Measurements from ENCODE around the gene ZNF100.
"Not testable (repeated sequence)": the region's sequence is repeated elsewhere in the genome, so short reads cannot be mapped to it uniquely, and the experiment has no call there.

Gene ZNF100

GRCh38 chr19:21767065-21767800, at the start of gene ZNF100:
Gene ZNF100 (minus strand): TSS chr19:21767579. CDS start chr19:21767429, 150 bp downstream.
- peak; percentile 95 for DNase-seq (ENCODE audit: low spot score)

DNA sequence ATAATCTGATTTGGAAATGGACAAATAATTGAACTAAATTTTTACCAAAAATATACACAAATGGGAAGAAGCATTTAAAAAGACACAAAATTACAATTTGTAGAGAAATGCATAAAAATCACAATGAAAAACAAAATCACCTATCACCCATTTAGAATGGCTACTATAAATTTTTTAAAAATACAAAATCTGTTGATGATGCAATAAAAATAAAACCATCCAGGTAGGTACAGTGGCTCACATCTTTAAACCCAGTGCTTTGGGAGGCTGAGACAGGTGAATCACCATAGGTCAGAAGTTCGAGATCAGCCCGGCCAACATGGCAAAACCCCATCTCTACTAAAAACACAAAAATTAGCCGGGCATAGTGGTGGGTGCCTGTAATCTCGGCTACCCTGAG, 45.1 kb upstream of the ZNF100 start:
- DNase-seq (ENCODE audit: low spot score), result no peak

DNA sequence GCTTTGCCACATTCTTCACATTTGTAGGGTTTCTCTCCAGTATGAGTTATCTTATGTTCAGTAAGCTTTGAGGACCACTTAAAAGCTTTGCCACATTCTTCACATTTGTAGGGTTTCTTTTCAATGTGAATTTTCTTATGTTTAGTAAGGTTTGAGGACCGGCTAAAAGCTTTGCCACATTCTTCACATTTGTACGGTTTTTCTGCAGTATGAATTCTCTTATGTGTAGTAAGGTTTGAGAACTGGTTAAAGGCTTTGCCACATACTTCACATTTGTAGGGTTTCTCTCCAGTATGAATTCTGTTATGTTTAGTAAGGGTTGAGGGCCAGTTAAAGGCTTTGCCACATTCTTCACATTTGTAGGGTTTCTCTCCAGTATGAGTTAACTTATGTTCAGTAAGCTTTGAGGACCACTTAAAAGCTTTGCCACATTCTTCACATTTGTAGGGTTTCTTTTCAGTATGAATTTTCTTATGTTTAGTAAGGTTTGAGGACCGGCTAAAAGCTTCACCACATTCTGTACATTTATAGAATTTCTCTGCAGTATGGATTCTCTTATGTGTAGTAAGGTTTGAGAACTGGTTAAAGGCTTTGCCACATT, 41.1 kb upstream of the ZNF100 start:
- not testable (repeated sequence) for DNase-seq (ENCODE audit: low spot score)

- peak; percentile 54 for DNase-seq (ENCODE audit: low spot score)
Measured at GRCh38 chr19:21789466-21790085, 22.2 kb upstream of the ZNF100 start.

DNA sequence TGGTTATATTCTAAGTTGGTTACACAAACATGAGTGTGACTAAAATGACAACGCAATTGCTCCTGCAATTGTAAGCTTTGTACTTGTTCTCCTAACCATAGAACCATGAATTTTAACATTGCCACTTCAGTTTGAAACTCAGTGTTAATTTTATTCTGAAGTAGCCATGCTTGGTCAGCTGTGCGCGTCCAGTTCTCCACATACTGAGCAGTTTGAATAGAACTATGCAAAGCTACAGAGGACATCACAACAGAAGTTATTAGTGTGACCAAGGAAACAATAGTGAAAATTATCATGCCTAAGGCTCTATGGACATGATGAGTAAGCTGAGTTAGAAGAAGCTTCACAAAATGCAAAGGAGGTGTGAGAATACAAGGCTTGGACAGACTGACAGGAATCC, 19.6 kb upstream of the ZNF100 start:
- peak; percentile 63 for DNase-seq (ENCODE audit: low spot score)

DNA sequence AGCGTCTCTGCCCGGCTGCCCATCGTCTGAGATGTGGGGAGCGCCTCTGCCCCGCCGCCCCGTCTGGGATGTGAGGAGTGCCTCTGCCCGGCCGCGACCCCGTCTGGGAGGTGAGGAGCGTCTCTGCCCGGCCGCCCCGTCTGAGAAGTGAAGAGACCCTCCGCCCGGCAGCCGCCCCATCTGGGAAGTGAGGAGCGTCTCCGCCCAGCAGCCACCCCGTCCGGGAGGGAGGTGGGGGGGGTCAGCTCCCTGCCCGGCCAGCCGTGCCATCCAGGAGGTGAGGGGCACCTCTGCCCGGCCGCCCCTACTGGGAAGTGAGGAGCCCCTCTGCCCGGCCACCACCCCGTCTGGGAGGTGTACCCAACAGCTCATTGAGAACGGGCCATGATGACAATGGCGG, 8.4 kb upstream of the ZNF100 start:
- not testable (repeated sequence) for DNase-seq (ENCODE audit: low spot score)

GRCh38 chr19:21766705-21767064, 694 bp downstream of the ZNF100 start:
- DNase-seq (ENCODE audit: low spot score), result not testable (repeated sequence)

GRCh38 chr19:21765151-21765550, 2.2 kb downstream of the ZNF100 start:
- DNase-seq (ENCODE audit: low spot score), result peak; percentile 77

DNA sequence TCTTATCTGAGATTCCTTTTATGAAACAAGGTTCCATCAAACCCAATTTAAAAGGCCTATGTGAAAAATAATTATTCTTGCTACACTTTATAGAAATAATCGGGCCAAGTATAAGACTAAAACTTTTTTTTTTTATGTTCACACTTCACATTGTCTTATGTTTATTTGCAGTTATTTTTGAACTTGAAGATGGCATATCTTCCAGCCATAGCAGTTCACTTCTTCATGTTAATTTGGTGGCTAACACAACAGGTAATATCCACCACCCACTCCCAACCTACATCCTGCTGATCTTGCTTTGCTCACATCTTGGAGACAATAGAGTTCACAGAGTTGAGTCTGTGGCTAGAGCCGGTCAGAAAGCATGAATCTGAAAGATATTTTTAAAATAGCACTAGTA, 5.8 kb downstream of the ZNF100 start:
- not testable (repeated sequence) for DNase-seq (ENCODE audit: low spot score)

DNA sequence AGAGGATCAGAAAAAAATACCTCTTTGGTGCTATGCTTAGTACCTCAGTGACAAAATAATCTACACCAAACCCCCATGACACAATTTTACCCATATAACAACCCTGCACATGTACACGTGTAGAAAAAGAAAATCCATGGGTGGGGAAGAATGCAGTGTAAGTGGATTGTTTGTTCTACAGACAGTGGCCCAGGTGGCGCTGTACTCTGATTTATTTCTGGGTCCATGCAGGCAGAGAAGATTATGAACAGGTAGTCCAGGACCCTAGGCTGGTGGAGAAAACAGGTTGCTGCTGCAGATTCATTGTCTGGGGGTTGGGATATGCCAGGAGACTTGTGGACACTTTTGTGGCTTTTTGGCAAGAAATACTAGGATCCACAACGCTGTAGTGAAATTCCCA, 9.1 kb downstream of the ZNF100 start:
- DNase-seq (ENCODE audit: low spot score), result no peak

GRCh38 chr19:21755555-21755954, 11.8 kb downstream of the ZNF100 start:
- not testable (repeated sequence) for DNase-seq (ENCODE audit: low spot score)

GRCh38 chr19:21751384-21751783, 16.0 kb downstream of the ZNF100 start:
- peak; percentile 66 for DNase-seq (ENCODE audit: low spot score)

DNA sequence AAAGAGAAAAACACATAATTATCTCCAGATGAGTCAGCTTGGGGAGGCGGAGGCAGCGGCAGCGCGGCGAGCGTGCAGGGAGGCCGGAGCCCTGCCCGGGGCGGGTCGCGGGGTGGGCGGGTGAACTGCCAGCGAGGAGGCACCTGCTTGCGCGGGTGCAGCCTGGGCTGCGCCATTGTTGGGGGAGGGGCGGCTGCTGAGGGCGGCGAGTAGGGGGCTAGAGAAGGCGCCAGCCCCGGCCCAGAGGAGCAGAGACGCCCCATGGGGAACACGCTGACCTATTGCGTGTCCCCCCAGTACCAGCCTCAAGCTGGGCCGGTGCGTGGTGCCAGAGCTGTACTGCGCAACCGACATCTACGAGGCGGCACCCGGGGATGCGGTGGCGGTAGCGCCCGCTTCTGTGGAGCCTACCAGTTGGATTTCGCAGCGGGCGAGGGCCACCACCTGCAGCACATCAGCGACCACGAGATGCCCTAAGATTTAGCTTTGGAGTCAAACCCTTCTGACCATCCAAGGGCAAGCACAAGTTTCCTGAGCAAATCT, 16.7 kb downstream of the ZNF100 start:
- DNase-seq (ENCODE audit: low spot score), result no peak

- DNase-seq (ENCODE audit: low spot score), result peak; percentile 11
Measured at GRCh38 chr19:21749090-21749489, 18.3 kb downstream of the ZNF100 start.

DNA sequence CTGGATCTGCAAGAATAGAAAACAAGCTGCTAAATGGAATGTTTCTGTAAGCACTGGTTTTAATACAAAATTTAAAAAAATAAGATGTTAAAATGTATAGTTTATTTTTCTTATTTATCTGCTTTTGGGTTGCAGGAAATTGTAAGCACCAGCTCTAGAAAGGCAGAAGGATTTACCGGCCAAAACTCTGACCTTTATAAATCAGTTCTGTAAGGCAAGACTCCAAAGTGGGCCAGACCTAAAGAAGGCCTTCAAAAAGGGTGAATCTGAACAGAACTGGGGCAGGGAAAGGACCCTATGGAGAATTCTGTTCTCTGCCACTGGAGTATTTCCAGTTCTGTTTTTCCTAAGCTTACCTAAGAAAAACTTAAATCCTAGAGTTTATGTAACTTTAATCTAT, 19.3 kb downstream of the ZNF100 start:
- DNase-seq (ENCODE audit: low spot score), result no peak

DNA sequence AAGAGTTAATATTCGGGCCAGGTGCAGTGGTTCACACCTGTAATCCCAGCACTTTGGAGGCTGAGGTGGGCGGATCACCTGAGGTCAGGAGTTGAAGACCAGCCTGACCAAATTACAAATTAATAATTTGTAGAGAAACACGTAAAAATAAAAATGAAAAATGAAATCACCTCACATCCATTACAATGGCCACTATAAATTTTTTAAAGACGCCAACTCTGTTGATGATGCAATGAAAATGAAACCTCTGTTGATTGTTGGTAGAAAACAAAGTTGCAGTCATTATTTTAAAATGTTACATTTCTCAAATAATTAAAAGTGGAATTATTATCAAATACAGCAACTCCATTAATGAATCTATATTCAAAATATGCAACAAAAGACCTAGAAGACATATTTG, 26.8 kb downstream of the ZNF100 start:
- DNase-seq (ENCODE audit: low spot score), result no peak

DNA sequence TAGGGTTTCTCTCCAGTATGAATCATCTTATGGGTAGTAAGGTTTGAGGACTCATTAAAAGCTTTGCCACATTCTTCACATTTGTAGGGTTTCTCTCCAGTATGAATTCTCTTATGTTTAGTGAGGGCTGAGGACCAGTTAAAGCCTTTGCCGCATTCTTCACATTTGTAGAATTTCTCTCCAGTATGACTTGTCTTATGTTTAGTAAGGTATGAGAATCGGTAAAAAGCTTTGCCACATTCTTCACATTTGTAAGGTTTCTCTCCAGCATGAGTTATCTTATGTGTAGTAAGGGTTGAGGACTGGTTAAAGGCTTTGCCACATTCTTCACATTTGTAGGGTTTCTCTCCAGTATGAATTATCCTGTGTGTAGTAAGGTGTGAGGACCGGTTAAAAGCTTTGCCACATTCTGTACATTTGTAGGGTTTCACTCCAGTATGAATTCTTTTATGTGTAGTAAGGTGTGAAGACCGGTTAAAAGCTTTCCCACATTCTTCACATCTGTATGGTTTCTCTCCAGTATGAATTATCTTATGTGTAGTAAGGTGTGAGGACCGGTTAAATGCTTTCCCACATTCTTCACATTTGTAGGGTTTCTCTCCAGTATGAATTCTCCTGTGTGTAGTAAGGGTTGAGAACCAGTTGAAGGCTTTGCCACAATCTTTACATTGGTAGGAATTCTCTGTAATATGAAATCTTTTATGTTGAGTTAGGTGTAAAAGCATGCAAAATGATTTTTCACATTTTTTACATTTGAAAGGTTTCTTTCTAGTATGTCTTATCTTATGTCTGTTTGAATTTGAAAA, 40.2 kb downstream of the ZNF100 start:
- DNase-seq (ENCODE audit: low spot score), result not testable (repeated sequence)

- no peak for DNase-seq (ENCODE audit: low spot score)
Measured at GRCh38 chr19:21713761-21714160, 53.6 kb downstream of the ZNF100 start.

DNA sequence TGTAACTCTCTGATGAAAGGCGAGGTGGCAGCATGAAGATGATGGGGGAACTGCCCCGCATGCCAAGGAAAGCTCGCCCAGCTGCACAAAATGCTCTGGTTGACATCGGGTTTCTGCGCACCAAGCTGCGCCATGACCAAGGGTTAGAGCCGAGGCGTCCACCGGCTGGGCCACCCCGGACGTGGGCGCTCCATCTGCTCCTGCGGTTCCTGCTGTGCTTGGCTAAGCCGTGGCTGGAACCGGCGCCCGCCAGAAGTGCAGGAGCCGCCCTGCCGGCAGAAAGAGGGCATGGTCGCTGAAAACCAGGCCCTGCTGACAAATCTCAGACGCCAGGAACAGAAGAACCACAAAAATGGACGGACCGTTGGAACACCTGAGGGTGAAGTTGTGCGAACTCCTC, 57.9 kb downstream of the ZNF100 start:
- no peak for DNase-seq (ENCODE audit: low spot score)

- DNase-seq (ENCODE audit: low spot score), result not testable (repeated sequence)
Measured at GRCh38 chr19:21707878-21708277, 59.5 kb downstream of the ZNF100 start.

DNA sequence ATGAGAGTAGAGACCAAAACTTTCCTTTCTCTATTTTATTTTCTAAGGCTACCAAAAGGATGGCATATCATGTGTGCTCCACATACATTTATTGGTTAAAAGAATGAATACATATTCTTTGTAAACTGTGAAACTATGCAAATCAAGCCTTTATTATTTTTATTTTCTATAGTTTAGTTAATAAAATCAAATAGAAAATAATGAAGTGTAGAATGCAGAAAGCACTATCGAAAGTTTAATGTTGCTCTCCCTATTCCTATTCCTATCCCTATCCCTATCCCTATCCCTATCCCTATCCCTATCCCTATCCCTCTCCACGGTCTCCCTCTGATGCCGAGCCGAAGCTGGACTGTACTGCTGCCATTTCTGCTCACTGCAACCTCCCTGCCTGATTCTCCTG, 60.3 kb downstream of the ZNF100 start:
- DNase-seq (ENCODE audit: low spot score), result no peak

DNA sequence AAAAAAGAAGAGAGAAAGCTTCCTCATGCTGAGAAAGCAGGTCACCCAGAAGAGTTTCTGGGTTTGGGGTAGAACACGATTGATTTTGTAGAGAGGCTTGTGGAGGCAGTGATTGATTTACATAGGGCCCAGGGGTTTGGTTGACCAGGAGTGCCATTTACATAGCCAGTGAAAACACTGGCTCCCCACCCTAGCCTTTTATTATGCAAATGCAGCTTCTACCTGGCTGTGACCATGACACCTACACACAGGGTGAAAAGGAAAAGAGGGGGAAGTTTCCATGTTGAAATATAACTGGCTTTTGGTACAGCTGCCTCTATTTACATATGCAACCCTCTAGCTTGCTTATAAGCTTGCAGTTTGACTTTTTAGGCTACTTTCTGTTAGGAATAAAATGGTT, 62.0 kb downstream of the ZNF100 start:
- DNase-seq (ENCODE audit: low spot score), result no peak

All from kidney tubule cell (primary cell).